IMR-90 (cell line): ENCODE measurements around the gene LIN52. TPM values are rescaled to one million over a fixed set of nuclear protein-coding genes. Genes with fewer than 3 reads are reported as not detected.

Source experiments
- ATAC-seq: fragments of 200-7000 bp; cut with Tn5 transposase; 2 replicates; pipeline ENCODE4 v1.9.1; 2020; ENCODE audit warnings: low read depth, mild to moderate bottlenecking, moderate library complexity
- BruUV-seq: library from RNA; stranded (reverse); fragments of 400-500 nt; replicated peaks from 2 replicates; lab custom pipeline; 2021; lab: Mats Ljungman, UMichigan
- CTCF ChIA-PET: fragments of 300-600 bp; formaldehyde crosslinking; extraction: SDS; loops from one replicate; lab custom pipeline; 2021; ENCODE audit warnings: antibody characterized with exemption; lab: Yijun Ruan, JAX
- POLR2A ChIA-PET: fragments of 300-600 bp; sonication (Branson Sonifier 250); formaldehyde crosslinking; loops from one replicate; lab custom pipeline; 2022; ENCODE audit warnings: antibody characterized with exemption; ENCODE audit not compliant: unreplicated experiment; lab: Charles Lee
- DNase-seq: peaks from one replicate; pipeline ENCODE4 v3.0.0; 2013
- H2AFZ ChIP-seq: replicated peaks from 2 replicates; pipeline ENCODE3; 2013; ENCODE audit warnings: low read length, mild to moderate bottlenecking; ENCODE audit not compliant: poor library complexity
- H2AK5ac ChIP-seq: 2 replicates; pipeline ENCODE4 v1.6.1; 2013; ENCODE audit warnings: low read depth, low read length, inconsistent platforms
- H2AK9ac ChIP-seq: replicated peaks from 2 replicates; pipeline ENCODE3; 2013; ENCODE audit warnings: mild to moderate bottlenecking, low read depth, low read length, moderate library complexity; ENCODE audit not compliant: poor library complexity
- H2BK120ac ChIP-seq: 2 replicates; pipeline ENCODE4 v1.6.1; 2013; ENCODE audit warnings: low read depth, low read length, inconsistent platforms
- H2BK15ac ChIP-seq: 3 replicates; pipeline ENCODE4 v1.6.1; 2013; ENCODE audit warnings: low read depth, low read length, inconsistent platforms
- H2BK20ac ChIP-seq: 2 replicates; pipeline ENCODE4 v1.6.1; 2013; ENCODE audit warnings: low read depth, mild to moderate bottlenecking, inconsistent platforms, low read length, moderate library complexity
- H2BK5ac ChIP-seq: 2 replicates; pipeline ENCODE4 v1.6.1; 2013; ENCODE audit warnings: mild to moderate bottlenecking, low read depth, low read length, inconsistent platforms; ENCODE audit not compliant: poor library complexity, severe bottlenecking
- H3K14ac ChIP-seq: replicated peaks from 2 replicates; pipeline ENCODE4 v1.6.1; 2013; ENCODE audit warnings: low read depth, low read length, inconsistent platforms
- H3K18ac ChIP-seq: 2 replicates; pipeline ENCODE4 v1.6.1; 2013; ENCODE audit warnings: low read depth, low read length, control low read depth
- H3K23ac ChIP-seq: 2 replicates; pipeline ENCODE4 v1.6.1; 2013; ENCODE audit warnings: low read depth, low read length, inconsistent platforms
- H3K27ac ChIP-seq: 2 replicates; pipeline ENCODE4 v1.5.1; 2013; ENCODE audit warnings: mild to moderate bottlenecking, control low read depth, low read length; ENCODE audit not compliant: insufficient read depth
- H3K27me3 ChIP-seq: 2 replicates; pipeline ENCODE4 v1.6.1; 2013; ENCODE audit warnings: low read length; ENCODE audit not compliant: control insufficient read depth, insufficient read depth
- H3K36me3 ChIP-seq: 2 replicates; pipeline ENCODE4 v1.6.1; 2013; ENCODE audit warnings: low read length, mixed read lengths; ENCODE audit not compliant: control insufficient read depth, insufficient read depth
- H3K4ac ChIP-seq: 2 replicates; pipeline ENCODE4 v1.6.1; 2013; ENCODE audit warnings: low read depth, low read length, inconsistent platforms
- H3K4me1 ChIP-seq: 2 replicates; pipeline ENCODE4 v1.6.1; 2013; ENCODE audit warnings: low read length, mixed read lengths; ENCODE audit not compliant: control insufficient read depth, insufficient read depth
- H3K4me2 ChIP-seq: 2 replicates; pipeline ENCODE4 v1.6.1; 2013; ENCODE audit warnings: low read depth, mild to moderate bottlenecking, control low read depth, low read length, moderate library complexity
- H3K4me3 ChIP-seq: 2 replicates; pipeline ENCODE4 v1.5.1; 2013; ENCODE audit warnings: low read depth, mild to moderate bottlenecking, control low read depth, low read length, moderate library complexity; ENCODE audit not compliant: insufficient read depth
- H3K56ac ChIP-seq: 2 replicates; pipeline ENCODE4 v1.6.1; 2013; ENCODE audit warnings: low read length, inconsistent platforms; ENCODE audit not compliant: insufficient read depth; ENCODE audit errors: extremely low read depth
- H3K79me1 ChIP-seq, 2 experiments: 2 replicates each; pipeline ENCODE4 v1.6.1; 2013; ENCODE audit warnings: low read length in 2 of 2, inconsistent platforms in 1 of 2, low read depth in 1 of 2
- H3K9ac ChIP-seq: 2 replicates; pipeline ENCODE4 v1.6.1; 2013; ENCODE audit warnings: low read depth, low read length, control low read depth
- H3K9me1 ChIP-seq: 2 replicates; pipeline ENCODE4 v1.6.1; 2013; ENCODE audit warnings: low read length, inconsistent platforms; ENCODE audit not compliant: insufficient read depth
- H3K9me3 ChIP-seq: 2 replicates; pipeline ENCODE4 v1.6.1; 2013; ENCODE audit warnings: low read length; ENCODE audit not compliant: control insufficient read depth, insufficient read depth
- H4K20me1 ChIP-seq: 2 replicates; pipeline ENCODE4 v1.6.1; 2013; ENCODE audit warnings: low read length, inconsistent platforms; ENCODE audit not compliant: insufficient read depth
- H4K5ac ChIP-seq: 2 replicates; pipeline ENCODE4 v1.6.1; 2013; ENCODE audit warnings: mild to moderate bottlenecking, low read depth, low read length, control low read depth
- H4K8ac ChIP-seq, 2 experiments: 2 replicates each; pipeline ENCODE4 v1.6.1; 2013; ENCODE audit warnings: low read depth in 2 of 2, low read length in 2 of 2, control low read depth in 1 of 2, inconsistent platforms in 1 of 2
- H4K91ac ChIP-seq: 2 replicates; pipeline ENCODE4 v1.6.1; 2013; ENCODE audit warnings: low read depth, low read length, inconsistent platforms; ENCODE audit not compliant: insufficient read depth
- CEBPB ChIP-seq: IDR thresholded peaks from 2 replicates; pipeline ENCODE4 v1.6.1; 2012; ENCODE audit warnings: low read depth, low read length, improper control_type of control experiment
- FOS ChIP-seq: fragments of 150-350 bp; IDR thresholded peaks from 2 replicates; pipeline ENCODE4 v1.6.1; 2016; ENCODE audit warnings: low read depth, low read length
- MAFK ChIP-seq: IDR thresholded peaks from 2 replicates; pipeline ENCODE4 v1.6.1; 2012; ENCODE audit warnings: low read depth, low read length, improper control_type of control experiment
- MAZ ChIP-seq: IDR thresholded peaks from 2 replicates; pipeline ENCODE4 v1.6.1; 2012; ENCODE audit warnings: low read depth, mild to moderate bottlenecking, low read length, improper control_type of control experiment, moderate library complexity, borderline replicate concordance
- MXI1 ChIP-seq: IDR thresholded peaks from 2 replicates; pipeline ENCODE4 v1.6.1; 2012; ENCODE audit warnings: low read depth, mild to moderate bottlenecking, low read length, moderate library complexity, borderline replicate concordance
- NFE2L2 ChIP-seq: fragments of 150-350 bp; IDR thresholded peaks from 2 replicates; pipeline ENCODE4 v1.6.1; 2016; ENCODE audit warnings: low read depth, mild to moderate bottlenecking, low read length
- RCOR1 ChIP-seq: IDR thresholded peaks from 2 replicates; pipeline ENCODE4 v1.6.1; 2012; ENCODE audit warnings: mild to moderate bottlenecking, low read length, improper control_type of control experiment; ENCODE audit not compliant: insufficient replicate concordance
- RFX5 ChIP-seq: IDR thresholded peaks from 2 replicates; pipeline ENCODE4 v1.8.0; 2012; ENCODE audit warnings: low read depth, mild to moderate bottlenecking, low read length, moderate library complexity
- SMC3 ChIP-seq: fragments of 150-350 bp; IDR thresholded peaks from 2 replicates; pipeline ENCODE4 v1.6.1; 2016; ENCODE audit warnings: low read depth, mild to moderate bottlenecking, antibody characterized with exemption, low read length, moderate library complexity
- WGBS, 2 experiments: methylation state at CpG; one replicate each; pipeline versions ENCODE4 v1.1.5 to v1.1.7; 2013; ENCODE audit warnings: missing lambda C conversion rate in 2 of 2; ENCODE audit not compliant: insufficient read length in 1 of 2; ENCODE audit errors: extremely low coverage in 2 of 2; 5-methylcytosine and 5-hydroxymethylcytosine counted together
- dilution Hi-C: fragments of 300-500 bp; cut with HindIII; formaldehyde crosslinking; loops from one replicate; pipeline ENCODE4 v1.14.3; 2018; ENCODE audit warnings: low sequenced_read_pairs; ENCODE audit not compliant: unreplicated experiment
- in situ Hi-C: fragments of 300-500 bp; cut with MboI; formaldehyde crosslinking; loops from 3 replicates; pipeline ENCODE4 v1.14.3; 2019; ENCODE audit warnings: low sequenced_read_pairs, inconsistent platforms, mixed read lengths
- intact Hi-C: fragments of 100-400 bp; cut with micrococcal nuclease; formaldehyde crosslinking; loops from 2 replicates; pipeline ENCODE4 v1.10.0; 2022
- polyA plus RNA-seq, 3 experiments: library from polyadenylated mRNA; depleted of rRNA; stranded (reverse); fragments of >200 nt; gene quantifications; 2 replicates each; pipeline ENCODE4 v1.2.3, GENCODE V29; 2012; ENCODE audit warnings: low replicate concordance in 1 of 3
- total RNA-seq: library from RNA; depleted of rRNA; stranded (reverse); fragments of >200 nt; gene quantifications from 2 replicates; pipeline ENCODE4 v1.2.3, GENCODE V29; 2012
- TF ChIP-seq, protein P1 (sequence below): fragments of 150-350 bp; IDR thresholded peaks from 2 replicates; pipeline ENCODE4 v1.6.1; 2017; ENCODE audit warnings: mild to moderate bottlenecking, antibody characterized with exemption, low read length, low read depth
- TF ChIP-seq, protein P2 (sequence below): conservative IDR thresholded peaks from 2 replicates; pipeline ENCODE4 v1.5.1; 2012; ENCODE audit warnings: mild to moderate bottlenecking, low read depth, low read length, improper control_type of control experiment

Gene LIN52
- total and polyA plus RNA-seq, 2 of the 4 experiments (the other 2 are of a cell fraction) = 6.1 to 11.5 TPM

DNA sequence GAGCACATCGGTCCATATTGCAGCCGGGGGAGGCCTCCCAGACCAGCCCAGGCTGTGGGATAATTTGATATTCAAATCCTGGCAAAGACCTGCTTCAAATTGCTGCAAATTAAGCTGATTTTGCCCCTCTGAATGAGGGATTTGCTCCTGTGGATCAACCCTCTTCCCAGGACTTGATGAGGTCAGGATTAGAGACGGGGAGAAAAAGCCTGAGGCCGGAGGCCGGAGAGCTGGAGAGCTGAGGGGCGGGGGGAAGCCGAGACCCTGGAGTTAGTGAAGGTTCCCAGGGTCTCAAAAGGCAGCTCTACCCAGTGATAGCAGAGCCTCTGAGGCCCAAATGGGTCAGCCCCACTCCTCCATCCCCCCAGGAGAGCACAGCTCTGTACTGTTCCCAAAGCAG, 137.0 kb downstream of the LIN52 start:
- ChIA-PET CTCF (no interaction called here), POLR2A (no interaction called here)
- DNase-seq (no peak), ATAC-seq (no peak)
- no peaks in the 10 kb centered on the region for H3K4me1 ChIP-seq
- H3K23ac ChIP-seq = no peak overlapping the region
- no peak for TF ChIP-seq MXI1
- TF ChIP-seq FOS = no peak
- TF ChIP-seq RCOR1 = no peak
- no peak for TF ChIP-seq SMC3
- TF ChIP-seq RFX5 = no peak
- no peak for TF ChIP-seq MAFK
- TF ChIP-seq CEBPB = no peak
- TF ChIP-seq, protein P1, sequence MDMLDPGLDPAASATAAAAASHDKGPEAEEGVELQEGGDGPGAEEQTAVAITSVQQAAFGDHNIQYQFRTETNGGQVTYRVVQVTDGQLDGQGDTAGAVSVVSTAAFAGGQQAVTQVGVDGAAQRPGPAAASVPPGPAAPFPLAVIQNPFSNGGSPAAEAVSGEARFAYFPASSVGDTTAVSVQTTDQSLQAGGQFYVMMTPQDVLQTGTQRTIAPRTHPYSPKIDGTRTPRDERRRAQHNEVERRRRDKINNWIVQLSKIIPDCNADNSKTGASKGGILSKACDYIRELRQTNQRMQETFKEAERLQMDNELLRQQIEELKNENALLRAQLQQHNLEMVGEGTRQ = no peak
- TF ChIP-seq NFE2L2 = no peak
- no peak for TF ChIP-seq MAZ
- TF ChIP-seq, protein P2, sequence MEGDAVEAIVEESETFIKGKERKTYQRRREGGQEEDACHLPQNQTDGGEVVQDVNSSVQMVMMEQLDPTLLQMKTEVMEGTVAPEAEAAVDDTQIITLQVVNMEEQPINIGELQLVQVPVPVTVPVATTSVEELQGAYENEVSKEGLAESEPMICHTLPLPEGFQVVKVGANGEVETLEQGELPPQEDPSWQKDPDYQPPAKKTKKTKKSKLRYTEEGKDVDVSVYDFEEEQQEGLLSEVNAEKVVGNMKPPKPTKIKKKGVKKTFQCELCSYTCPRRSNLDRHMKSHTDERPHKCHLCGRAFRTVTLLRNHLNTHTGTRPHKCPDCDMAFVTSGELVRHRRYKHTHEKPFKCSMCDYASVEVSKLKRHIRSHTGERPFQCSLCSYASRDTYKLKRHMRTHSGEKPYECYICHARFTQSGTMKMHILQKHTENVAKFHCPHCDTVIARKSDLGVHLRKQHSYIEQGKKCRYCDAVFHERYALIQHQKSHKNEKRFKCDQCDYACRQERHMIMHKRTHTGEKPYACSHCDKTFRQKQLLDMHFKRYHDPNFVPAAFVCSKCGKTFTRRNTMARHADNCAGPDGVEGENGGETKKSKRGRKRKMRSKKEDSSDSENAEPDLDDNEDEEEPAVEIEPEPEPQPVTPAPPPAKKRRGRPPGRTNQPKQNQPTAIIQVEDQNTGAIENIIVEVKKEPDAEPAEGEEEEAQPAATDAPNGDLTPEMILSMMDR = no peak
- intact Hi-C loops = no loop called here
- H2AFZ ChIP-seq = no peak overlapping the region
- H2BK20ac ChIP-seq = no peak overlapping the region
- in situ Hi-C loops = no loop called here
- no CpG with 5 or more reads among the region's 7 CpGs for WGBS, 2 experiments
- dilution Hi-C loops = no loop called here
- no peak overlapping the region for H4K5ac ChIP-seq
- H2BK120ac ChIP-seq = no peak overlapping the region
- H3K9me3 ChIP-seq = no peaks in the 10 kb centered on the region
- no peak overlapping the region for H4K8ac ChIP-seq
- H3K79me1 ChIP-seq = no peaks in the 10 kb centered on the region
- H3K4me2 ChIP-seq = no peak overlapping the region
- no peak overlapping the region for H2AK5ac ChIP-seq
- no peak overlapping the region for H3K14ac ChIP-seq
- H3K9ac ChIP-seq = no peak overlapping the region
- H3K56ac ChIP-seq = no peak overlapping the region
- H2BK15ac ChIP-seq = no peak overlapping the region
- no peak overlapping the region for H3K27ac ChIP-seq
- H2BK5ac ChIP-seq = no peak overlapping the region
- H3K9me1 ChIP-seq = no peaks in the 10 kb centered on the region
- no peak overlapping the region for H3K18ac ChIP-seq
- H3K27me3 ChIP-seq = peaks cover 62% of the 10 kb centered on the region
- no peaks in the 10 kb centered on the region for H3K36me3 ChIP-seq
- no peak overlapping the region for H3K4me3 ChIP-seq
- no peak overlapping the region for H2AK9ac ChIP-seq
- no TSS peak for BruUV-seq
- no peaks in the 10 kb centered on the region for H4K20me1 ChIP-seq
- no peak overlapping the region for H4K91ac ChIP-seq
- no peak overlapping the region for H3K4ac ChIP-seq
